Naive thymus-derived CD8-positive, alpha-beta T cell (primary cell): ENCODE data around the gene DNAJC30. TPM values are rescaled to one million over a fixed set of nuclear protein-coding genes. Genes with fewer than 3 reads are reported as not detected.
"Not testable (repeated sequence)": the region's sequence is repeated elsewhere in the genome, so short reads cannot be mapped to it uniquely, and the experiment has no call there.

ENCODE experiments used
- ATAC-seq, 2 donors: fragments of 150-1000 bp; cut with Tn5 transposase in 1 of 2; sonication (Bioruptor Pico), chemical (Tn5 transposase) in 1 of 2; 1 replicate in 1 of 2; 2 replicates in 1 of 2; pipeline ENCODE4 v1.10.0; 2021; ENCODE audit warnings: mild to moderate bottlenecking in 2 of 2, moderate library complexity in 2 of 2
- POLR2A ChIA-PET: fragments of 350-600 bp; sonication (Branson Sonifier 250); formaldehyde crosslinking; loops from one replicate; lab custom pipeline; 2021; ENCODE audit warnings: antibody characterized with exemption; lab: Charles Lee
- DNase-seq, 10 donors: peaks; one replicate each; pipeline versions ENCODE4 v3.0.0 to v3.0.0-alpha.2; 2020 to 2022
- H3K27ac Mint-ChIP-seq, 10 donors: one replicate each; pipeline ENCODE4 v1.8.0; 2020 to 2022; ENCODE audit warnings: mild to moderate bottlenecking in 10 of 10, mixed read lengths in 10 of 10, moderate library complexity in 4 of 10, inconsistent platforms in 1 of 10
- H3K27me3 Mint-ChIP-seq, 5 donors: one replicate each; pipeline ENCODE4 v1.8.0; 2021 to 2022; ENCODE audit warnings: mixed read lengths in 5 of 5
- H3K36me3 Mint-ChIP-seq, 3 donors: one replicate each; pipeline ENCODE4 v1.8.0; 2020 to 2022; ENCODE audit warnings: mixed read lengths in 3 of 3, mild to moderate bottlenecking in 2 of 3, inconsistent platforms in 1 of 3
- H3K4me1 Mint-ChIP-seq, 4 donors: one replicate each; pipeline ENCODE4 v1.8.0; 2021 to 2022; ENCODE audit warnings: mixed read lengths in 4 of 4
- H3K4me3 Mint-ChIP-seq, 10 donors: one replicate each; pipeline ENCODE4 v1.8.0; 2020 to 2022; ENCODE audit warnings: mild to moderate bottlenecking in 10 of 10, mixed read lengths in 10 of 10, moderate library complexity in 6 of 10, inconsistent platforms in 1 of 10
- H3K9me3 Mint-ChIP-seq, 9 donors: one replicate each; pipeline ENCODE4 v1.8.0; 2020 to 2022; ENCODE audit warnings: mixed read lengths in 9 of 9, mild to moderate bottlenecking in 3 of 9, inconsistent platforms in 1 of 9, moderate library complexity in 1 of 9
- polyA plus RNA-seq, 3 donors: library from polyadenylated mRNA; unstranded; fragments of 300-500 nt; fragmentation: Illumina TruSeq; gene quantifications; one replicate each; pipeline ENCODE4 v1.2.3, GENCODE V29; 2021
- total RNA-seq, 8 experiments: library from RNA in 2 of 8; stranded (reverse) in 2 of 8; gene quantifications; one replicate each; pipeline ENCODE4 v1.2.3 and lab custom pipeline; 2021 to 2026

DNAJC30 gene
- total RNA-seq, result 10 to 100 TPM; 22.1 to 23.7 TPM
- polyA plus RNA-seq, result 10 to 100 TPM; 10.1 to 13.3 (median 11.9) TPM
- 8.4 to 14.1 (median 11.6) reads per million in 6 experiments for total RNA-seq (lab: John Stamatoyannopoulos, UW)

DNA sequence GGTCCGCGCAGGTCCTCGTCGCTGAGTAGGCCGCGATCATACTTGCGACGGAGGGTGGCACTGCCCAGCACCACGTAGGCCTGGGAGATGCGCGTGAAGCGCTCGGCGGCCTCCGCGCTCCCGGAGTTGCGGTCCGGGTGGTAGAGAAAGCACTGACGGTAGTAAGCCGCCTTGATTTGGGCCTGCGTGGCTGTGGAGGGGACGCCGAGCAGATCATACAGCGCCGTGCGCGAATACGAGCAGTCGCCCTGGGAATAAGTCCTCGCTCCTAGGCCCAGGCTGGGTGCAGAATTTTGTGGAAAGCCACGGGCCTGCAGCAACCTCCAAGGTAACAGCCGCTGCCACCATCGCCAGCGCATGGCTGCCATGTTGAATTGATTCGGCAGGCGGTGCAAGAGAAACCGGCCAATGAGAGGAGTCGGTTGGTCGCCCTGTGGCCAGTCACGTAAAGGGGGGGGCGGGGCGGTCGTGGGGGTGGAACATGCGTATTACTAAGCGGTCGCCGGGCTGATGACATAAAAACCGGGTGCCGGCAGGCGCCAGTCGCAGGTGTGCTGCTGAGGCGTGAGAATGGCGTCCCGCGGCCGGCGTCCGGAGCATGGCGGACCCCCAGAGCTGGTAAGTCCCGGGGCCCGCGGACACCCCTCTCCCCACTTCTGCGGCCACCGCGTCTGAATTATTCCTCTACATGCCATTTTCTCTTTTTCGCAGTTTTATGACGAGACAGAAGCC is at the start of gene DNAJC30, which contains the start of gene BUD23:
Gene DNAJC30, minus strand, starts transcription at position 398 of the 732 bp plus-strand sequence. Its CDS starts 30 bp downstream, at position 368.
Gene BUD23, plus strand, starts transcription at position 542 of the 732 bp plus-strand sequence. Its CDS starts 29 bp downstream, at position 571.
- Mint-ChIP-seq H3K4me3 (peak within 1 kb of the TSS; percentile 94 to 99 (median 97)), H3K36me3 (peaks cover 0 to 43% (median 9%) of the 10 kb centered on the region in 3 donors)

DNA sequence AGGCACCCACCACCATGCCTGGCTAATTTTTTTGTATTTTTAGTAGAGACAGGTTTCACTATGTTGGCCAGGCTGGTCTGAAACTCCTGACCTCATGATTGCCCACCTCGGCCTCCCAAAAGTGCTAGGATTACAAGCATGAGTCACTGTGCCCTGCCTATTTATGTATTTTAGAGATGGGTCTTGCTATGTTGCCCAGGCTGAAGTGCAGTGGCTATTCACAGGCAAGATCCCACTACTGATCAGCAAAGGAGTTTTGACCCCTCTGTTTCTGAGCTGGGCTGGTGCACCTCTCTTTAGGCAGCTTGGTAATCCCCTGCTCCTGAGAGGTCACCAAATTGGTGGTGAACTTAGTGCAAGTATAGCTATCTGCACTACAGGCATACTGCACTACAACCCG is 49.1 kb upstream of the DNAJC30 start:
- no peak overlapping the region for H3K4me3 Mint-ChIP-seq
- DNase-seq (no peak), ATAC-seq (no peak)
- H3K27me3 Mint-ChIP-seq, result peaks cover 2 to 14% (median 9%) of the 10 kb centered on the region in 5 donors
- no peaks in the 10 kb centered on the region for H3K9me3 Mint-ChIP-seq
- H3K4me1 Mint-ChIP-seq, result peaks cover 3 to 10% (median 9%) of the 10 kb centered on the region in 4 donors
- H3K36me3 Mint-ChIP-seq, result peaks cover 0 to 5% (median 0%) of the 10 kb centered on the region in 3 donors
- POLR2A ChIA-PET, result no interaction called here
- no peak overlapping the region for H3K27ac Mint-ChIP-seq

More for the DNA sequence above, at the start of gene DNAJC30, which contains the start of gene BUD23:
- Mint-ChIP-seq H3K4me1 (peaks cover 17 to 54% (median 41%) of the 10 kb centered on the region in 4 donors), H3K27ac (peak within 1 kb of the TSS; percentile 85 to 99 (median 96)), H3K27me3 (no peaks in the 10 kb centered on the region), H3K9me3 (no peaks in the 10 kb centered on the region)
- POLR2A ChIA-PET, result interaction anchor here (0.8 to 1.0 kb wide), 2 partner anchors 18 to 162 kb away, joined by 3 read pairs; partner anchors contain the start of gene BAZ1B
- peak; percentile 96 to 97 for ATAC-seq
- peak; percentile 87 to 98 (median 93) for DNase-seq

- no peak overlapping the region for H3K27ac Mint-ChIP-seq
- H3K4me1 Mint-ChIP-seq, result peaks cover 3 to 8% (median 6%) of the 10 kb centered on the region in 4 donors
- no peak for DNase-seq
- ATAC-seq, result no peak
- no peaks in the 10 kb centered on the region for H3K9me3 Mint-ChIP-seq
- no peaks in the 10 kb centered on the region for H3K36me3 Mint-ChIP-seq
- POLR2A ChIA-PET, result no interaction called here
- H3K4me3 Mint-ChIP-seq, result no peak overlapping the region
- H3K27me3 Mint-ChIP-seq, result peaks cover 2 to 14% (median 9%) of the 10 kb centered on the region in 5 donors
Measured at GRCh38 chr7:73730485-73730884, 47.2 kb upstream of the DNAJC30 start.

DNA sequence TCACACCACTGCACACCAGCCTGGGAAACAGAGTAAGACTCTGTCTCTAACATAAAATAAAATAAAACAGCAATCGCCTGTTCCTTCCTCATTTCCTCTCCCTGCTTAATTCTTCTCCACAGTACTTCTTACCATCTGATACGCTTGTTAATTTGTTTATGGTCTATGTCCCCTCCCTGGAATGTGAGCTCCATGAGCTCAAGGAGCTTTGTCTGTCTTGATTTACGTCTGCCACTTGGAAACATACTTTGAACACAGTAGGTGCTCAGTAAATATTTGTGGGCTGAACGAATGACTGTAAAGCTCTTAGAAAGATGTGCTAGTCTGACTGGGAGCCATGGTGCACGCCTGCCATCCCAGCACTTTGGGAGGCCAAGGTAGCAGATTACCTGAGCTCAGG is 45.3 kb upstream of the DNAJC30 start:
- Mint-ChIP-seq H3K36me3 (no peaks in the 10 kb centered on the region), H3K27me3 (peaks cover 2 to 17% (median 9%) of the 10 kb centered on the region in 5 donors), H3K9me3 (no peaks in the 10 kb centered on the region), H3K27ac (no peak overlapping the region), H3K4me3 (no peak overlapping the region), H3K4me1 (no peaks in the 10 kb centered on the region)
- POLR2A ChIA-PET, result no interaction called here
- DNase-seq, result no peak
- no peak for ATAC-seq

DNA sequence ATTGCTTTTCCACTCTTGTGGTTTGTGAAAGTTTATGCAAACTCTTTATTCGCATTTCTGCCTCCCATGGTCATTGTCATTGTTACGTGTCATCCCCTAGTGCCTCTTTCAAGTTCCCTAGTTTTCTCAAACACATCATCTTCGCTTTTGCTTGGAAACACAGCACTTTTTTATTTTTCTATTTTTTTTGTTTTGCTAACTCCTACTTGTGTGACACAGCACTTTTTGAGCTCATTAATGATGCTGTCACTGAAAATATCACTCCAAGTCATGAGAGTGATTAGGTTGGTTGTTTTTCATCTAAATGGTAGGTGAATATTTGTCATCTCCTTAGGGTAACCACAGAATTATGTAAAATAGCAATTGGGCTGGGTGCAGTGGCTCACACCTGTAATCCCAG is 44.7 kb upstream of the DNAJC30 start:
- H3K4me3 Mint-ChIP-seq, result no peak overlapping the region
- POLR2A ChIA-PET, result no interaction called here
- ATAC-seq (no peak), DNase-seq (no peak)
- peak overlapping the region in 1 of 10 donors; percentile 22 for H3K27ac Mint-ChIP-seq
- no peaks in the 10 kb centered on the region for H3K36me3 Mint-ChIP-seq
- H3K9me3 Mint-ChIP-seq, result no peaks in the 10 kb centered on the region
- peaks cover 2 to 17% (median 9%) of the 10 kb centered on the region in 5 donors for H3K27me3 Mint-ChIP-seq
- no peaks in the 10 kb centered on the region for H3K4me1 Mint-ChIP-seq

DNA sequence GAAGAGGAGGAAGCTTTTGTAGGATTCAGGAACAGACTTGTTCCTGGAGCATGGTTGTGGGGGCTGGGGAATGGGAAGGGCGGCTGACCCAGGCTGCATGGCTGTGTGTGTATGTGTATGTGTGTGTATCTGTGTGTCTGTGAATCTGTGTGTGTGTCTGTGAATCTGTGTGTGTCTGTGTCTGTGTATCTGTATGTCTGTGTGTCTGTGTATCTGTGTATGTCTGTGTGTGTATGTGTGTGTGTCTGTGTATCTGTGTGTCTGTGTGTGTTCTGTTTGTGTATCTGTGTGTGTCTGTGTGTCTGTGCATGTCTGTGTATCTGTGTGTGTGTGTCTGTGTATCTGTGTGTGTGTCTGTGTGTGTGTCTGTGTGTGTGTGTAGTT is 42.8 kb upstream of the DNAJC30 start:
- POLR2A ChIA-PET, result interaction anchor here (1.2 to 1.4 kb wide), 2 partner anchors 9 to 119 kb away, joined by 3 to 6 read pairs; no protein-coding TSS in a partner anchor
- Mint-ChIP-seq H3K27me3 (peaks cover 2 to 16% (median 9%) of the 10 kb centered on the region in 5 donors), H3K27ac (no peak overlapping the region), H3K4me1 (no peaks in the 10 kb centered on the region), H3K4me3 (no peak overlapping the region), H3K36me3 (no peaks in the 10 kb centered on the region), H3K9me3 (no peaks in the 10 kb centered on the region)
- ATAC-seq, result peak; percentile 11 to 18
- DNase-seq, result no peak

DNA sequence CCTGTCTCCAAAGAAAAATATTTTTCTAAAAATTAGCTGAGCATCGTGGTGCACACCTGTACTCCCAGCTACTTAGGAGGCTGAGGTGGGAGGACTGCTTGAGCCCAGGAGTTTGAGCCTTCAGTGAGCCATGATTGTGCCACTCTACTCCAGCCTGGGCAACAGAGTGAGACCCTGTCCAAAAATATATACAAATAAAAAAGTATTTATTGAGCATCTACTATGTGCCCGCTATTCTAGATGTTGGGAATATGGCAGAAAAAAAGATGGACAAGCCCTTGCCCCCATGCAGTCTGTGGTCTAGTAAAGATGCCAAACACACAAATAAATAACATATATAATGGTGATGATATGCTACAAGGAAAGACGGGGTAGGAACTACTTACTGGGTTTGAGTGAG is 40.6 kb upstream of the DNAJC30 start:
- POLR2A ChIA-PET, result interaction anchor here (1.0 kb wide), 1 partner anchor 15 kb away, joined by 5 read pairs; the partner anchor contains the start of gene ABHD11
- no peaks in the 10 kb centered on the region for H3K36me3 Mint-ChIP-seq
- H3K27ac Mint-ChIP-seq, result no peak overlapping the region
- H3K4me3 Mint-ChIP-seq, result no peak overlapping the region
- no peaks in the 10 kb centered on the region for H3K9me3 Mint-ChIP-seq
- peaks cover 4 to 8% (median 5%) of the 10 kb centered on the region in 4 donors for H3K4me1 Mint-ChIP-seq
- H3K27me3 Mint-ChIP-seq, result peaks cover 2 to 16% (median 10%) of the 10 kb centered on the region in 5 donors
- ATAC-seq (no peak), DNase-seq (no peak)

- POLR2A ChIA-PET, result interaction anchor here (1.0 kb wide), 1 partner anchor 16 kb away, joined by 5 read pairs; the partner anchor contains the start of gene ABHD11
- ATAC-seq (no peak), DNase-seq (no peak)
- Mint-ChIP-seq H3K9me3 (no peaks in the 10 kb centered on the region), H3K4me1 (peaks cover 8 to 17% (median 13%) of the 10 kb centered on the region in 4 donors), H3K27me3 (peaks cover 0 to 7% (median 0%) of the 10 kb centered on the region in 5 donors), H3K4me3 (no peak overlapping the region), H3K27ac (no peak overlapping the region), H3K36me3 (no peaks in the 10 kb centered on the region)
Measured at GRCh38 chr7:73722785-73723184, 39.5 kb upstream of the DNAJC30 start.

DNA sequence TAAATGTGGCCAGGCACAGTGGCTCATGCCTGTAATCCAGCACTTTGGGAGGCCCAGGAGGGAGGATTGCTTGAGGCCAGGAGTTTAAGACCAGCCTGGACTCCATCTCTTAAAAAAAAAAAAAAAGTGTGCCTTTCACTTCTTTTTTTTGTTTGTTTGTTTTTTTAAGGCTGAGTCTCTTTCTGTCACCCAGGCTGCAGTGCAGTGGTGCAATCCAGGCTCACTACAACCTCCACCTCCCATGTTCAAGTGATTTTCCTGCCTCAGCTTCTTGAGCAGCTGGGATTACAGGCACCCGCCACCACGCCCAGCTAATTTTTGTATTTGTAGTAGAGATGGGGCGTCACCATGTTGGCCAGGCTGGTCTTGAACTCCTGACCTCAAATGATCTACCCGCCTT is 38.9 kb upstream of the DNAJC30 start:
- H3K27me3 Mint-ChIP-seq, H3K4me3 Mint-ChIP-seq, H3K9me3 Mint-ChIP-seq, DNase-seq, POLR2A ChIA-PET, H3K27ac Mint-ChIP-seq, ATAC-seq, H3K36me3 Mint-ChIP-seq: not testable (repeated sequence)
- H3K4me1 Mint-ChIP-seq, result peaks cover 11 to 23% (median 19%) of the 10 kb centered on the region in 4 donors

DNA sequence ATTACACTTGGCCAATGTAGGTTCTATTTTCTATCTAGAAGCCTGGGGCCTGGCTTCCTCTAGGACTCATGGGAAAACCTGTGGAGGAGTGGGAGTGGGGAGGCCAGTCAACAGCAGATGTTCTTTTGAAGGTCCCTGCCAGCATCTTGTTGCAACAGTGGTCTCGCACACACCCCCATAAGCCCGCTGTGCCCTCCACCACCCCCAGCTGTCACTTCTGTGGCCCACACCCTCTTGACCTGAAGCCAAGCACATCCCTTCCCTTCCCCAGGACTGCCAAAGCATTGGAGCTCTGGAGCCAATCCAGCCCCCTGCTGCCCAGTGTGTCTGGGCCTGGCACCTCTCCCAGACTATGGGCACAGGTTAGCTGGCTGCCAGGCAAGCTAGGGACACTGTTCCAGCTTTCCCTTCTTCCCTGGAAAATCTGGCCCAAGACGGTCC is 38.1 kb upstream of the DNAJC30 start:
- Mint-ChIP-seq H3K4me1 (peaks cover 14 to 26% (median 24%) of the 10 kb centered on the region in 4 donors), H3K36me3 (peaks cover 0 to 2% (median 0%) of the 10 kb centered on the region in 3 donors), H3K4me3 (peak overlapping the region in 7 of 10 donors; percentile 9 to 89 (median 50)), H3K27me3 (peaks cover 0 to 9% (median 0%) of the 10 kb centered on the region in 5 donors), H3K9me3 (no peaks in the 10 kb centered on the region), H3K27ac (peak overlapping the region in 1 of 10 donors; percentile 40)
- POLR2A ChIA-PET, result interaction anchor here (0.9 kb wide), 1 partner anchor 10 kb away, joined by 3 read pairs; no protein-coding TSS in a partner anchor
- DNase-seq (no peak), ATAC-seq (no peak)

- H3K4me3 Mint-ChIP-seq, result peak overlapping the region; percentile 64 to 89 (median 84)
- not testable (repeated sequence) for H3K27me3 Mint-ChIP-seq, H3K36me3 Mint-ChIP-seq, DNase-seq, H3K9me3 Mint-ChIP-seq, ATAC-seq
- POLR2A ChIA-PET, result interaction anchor here (0.7 kb wide), 1 partner anchor 404 kb away, joined by 5 read pairs; no protein-coding TSS in a partner anchor
- peaks cover 14 to 31% (median 24%) of the 10 kb centered on the region in 4 donors for H3K4me1 Mint-ChIP-seq
- peak overlapping the region in 6 of 10 donors; percentile 31 to 79 (median 66) for H3K27ac Mint-ChIP-seq
Measured at GRCh38 chr7:73720443-73720842, 37.2 kb upstream of the DNAJC30 start.

DNA sequence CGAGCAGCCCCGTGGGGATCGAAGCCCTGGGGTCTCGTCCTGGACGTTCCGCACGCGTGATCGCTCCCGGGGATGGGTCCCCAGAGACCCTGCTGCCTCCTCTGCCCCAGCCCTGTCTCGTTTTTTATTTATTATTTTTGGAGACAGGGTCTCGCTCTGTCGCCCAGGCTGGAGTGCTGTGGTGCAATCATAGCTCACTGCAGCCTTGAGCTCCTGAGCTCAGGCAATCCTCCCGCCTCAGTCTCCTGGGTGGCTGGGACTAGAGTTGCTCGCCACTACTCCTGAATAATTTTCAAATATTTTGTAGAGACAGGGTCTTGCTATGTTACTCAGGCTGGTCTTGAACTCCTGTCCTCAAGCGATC is 36.5 kb upstream of the DNAJC30 start:
- peak overlapping the region; percentile 64 to 89 (median 84) for H3K4me3 Mint-ChIP-seq
- H3K27me3 Mint-ChIP-seq, result peaks cover 0 to 8% (median 0%) of the 10 kb centered on the region in 5 donors
- ATAC-seq (peak in 1 of 2 donors; percentile 4), DNase-seq (no peak)
- peaks cover 14 to 31% (median 24%) of the 10 kb centered on the region in 4 donors for H3K4me1 Mint-ChIP-seq
- POLR2A ChIA-PET, result no interaction called here
- peak overlapping the region in 3 of 10 donors; percentile 75 to 79 (median 78) for H3K27ac Mint-ChIP-seq
- H3K36me3 Mint-ChIP-seq, result peaks cover 0 to 2% (median 0%) of the 10 kb centered on the region in 3 donors
- no peaks in the 10 kb centered on the region for H3K9me3 Mint-ChIP-seq
